Mesenchymal stem cell (in vitro differentiated cells and primary cell): ENCODE measurements around the gene MIPOL1.

Experiments used
- DNase-seq: peaks from one replicate; pipeline ENCODE4 v3.0.0-alpha.2; 2013
- H2AFZ ChIP-seq: one replicate; pipeline ENCODE4 v1.6.1; 2013; ENCODE audit warnings: low read depth, mild to moderate bottlenecking, control low read depth, inconsistent platforms, low read length, moderate library complexity
- H2AK5ac ChIP-seq: 2 replicates; pipeline ENCODE4 v1.6.1; 2013; ENCODE audit warnings: low read length, moderate library complexity, mild to moderate bottlenecking, inconsistent platforms; ENCODE audit not compliant: severe bottlenecking
- H2BK120ac ChIP-seq: one replicate; pipeline ENCODE4 v1.6.1; 2013; ENCODE audit warnings: low read depth, mild to moderate bottlenecking, inconsistent platforms, low read length, moderate library complexity
- H2BK12ac ChIP-seq, 2 experiments: one replicate each; pipeline ENCODE4 v1.6.1; 2013; ENCODE audit warnings: inconsistent platforms in 2 of 2, low read length in 2 of 2, mild to moderate bottlenecking in 2 of 2, moderate library complexity in 2 of 2, control low read depth in 1 of 2
- H2BK15ac ChIP-seq: one replicate; pipeline ENCODE4 v1.6.1; 2013; ENCODE audit warnings: mild to moderate bottlenecking, low read depth, inconsistent platforms; ENCODE audit not compliant: poor library complexity, severe bottlenecking
- H2BK5ac ChIP-seq: 2 replicates; pipeline ENCODE4 v1.6.1; 2013; ENCODE audit warnings: low read depth, mild to moderate bottlenecking, low read length, control low read depth, inconsistent platforms; ENCODE audit not compliant: poor library complexity, severe bottlenecking
- H3K14ac ChIP-seq, 2 experiments: one replicate each; pipeline ENCODE4 v1.6.1; 2013; ENCODE audit warnings: inconsistent platforms in 2 of 2, low read length in 2 of 2, control low read depth in 1 of 2, mild to moderate bottlenecking in 1 of 2, moderate library complexity in 1 of 2
- H3K18ac ChIP-seq, 2 experiments: one replicate each; pipeline ENCODE4 v1.6.1; 2013; ENCODE audit warnings: inconsistent platforms in 2 of 2, low read length in 2 of 2, control low read depth in 1 of 2, low read depth in 1 of 2, mild to moderate bottlenecking in 1 of 2
- H3K23ac ChIP-seq, 2 experiments: one replicate each; pipeline ENCODE4 v1.6.1; 2013; ENCODE audit warnings: inconsistent platforms in 2 of 2, low read length in 2 of 2, mild to moderate bottlenecking in 2 of 2, moderate library complexity in 2 of 2, control low read depth in 1 of 2
- H3K27ac ChIP-seq: 2 replicates; pipeline ENCODE4 v1.5.1; 2013; ENCODE audit warnings: mild to moderate bottlenecking, moderate library complexity, low read length, control low read depth, inconsistent platforms; ENCODE audit not compliant: poor library complexity, severe bottlenecking
- H3K27me3 ChIP-seq, 2 experiments: 2 replicates each; pipeline versions ENCODE4 v1.6.1 to v1.7.0; 2013; ENCODE audit warnings: low read length in 2 of 2, mild to moderate bottlenecking in 2 of 2, moderate library complexity in 2 of 2, control low read depth in 1 of 2, inconsistent platforms in 1 of 2; ENCODE audit not compliant: control insufficient read depth in 1 of 2, insufficient read depth in 1 of 2
- H3K36me3 ChIP-seq, 2 experiments: 2 replicates each; pipeline versions ENCODE4 v1.6.1 to v1.7.0; 2013; ENCODE audit warnings: low read length in 2 of 2, control low read depth in 1 of 2, inconsistent platforms in 1 of 2, low read depth in 1 of 2, mild to moderate bottlenecking in 1 of 2; ENCODE audit not compliant: insufficient read depth in 2 of 2, control insufficient read depth in 1 of 2
- H3K4ac ChIP-seq, 2 experiments: one replicate each; pipeline ENCODE4 v1.6.1; 2013; ENCODE audit warnings: inconsistent platforms in 2 of 2, low read length in 2 of 2, mild to moderate bottlenecking in 2 of 2, moderate library complexity in 2 of 2, control low read depth in 1 of 2, low read depth in 1 of 2
- H3K4me1 ChIP-seq: 2 replicates; pipeline ENCODE4 v1.6.1; 2013; ENCODE audit warnings: low read depth, low read length, control low read depth; ENCODE audit not compliant: control insufficient read depth, insufficient read depth
- H3K4me2 ChIP-seq: 2 replicates; pipeline ENCODE4 v1.6.1; 2013; ENCODE audit warnings: low read length, mild to moderate bottlenecking, inconsistent platforms; ENCODE audit not compliant: poor library complexity, severe bottlenecking
- H3K4me3 ChIP-seq, 2 experiments: 2 replicates each; pipeline versions ENCODE4 v1.5.1 to v1.7.0; 2013; ENCODE audit warnings: low read length in 2 of 2, mild to moderate bottlenecking in 2 of 2, control low read depth in 1 of 2, low read depth in 1 of 2; ENCODE audit not compliant: insufficient read depth in 1 of 2
- H3K79me1 ChIP-seq: replicated peaks from 2 replicates; pipeline ENCODE4 v1.6.1; 2013; ENCODE audit warnings: mild to moderate bottlenecking, control low read depth, low read length, inconsistent platforms; ENCODE audit not compliant: poor library complexity, severe bottlenecking
- H3K9ac ChIP-seq: 2 replicates; pipeline ENCODE4 v1.7.0; 2013; ENCODE audit warnings: mild to moderate bottlenecking, low read length, moderate library complexity
- H3K9me3 ChIP-seq: 2 replicates; pipeline ENCODE4 v1.7.0; 2013; ENCODE audit warnings: mild to moderate bottlenecking, low read length; ENCODE audit not compliant: control insufficient read depth
- H4K8ac ChIP-seq: one replicate; pipeline ENCODE4 v1.6.1; 2013; ENCODE audit warnings: inconsistent platforms, mild to moderate bottlenecking, low read length, moderate library complexity
- H4K91ac ChIP-seq: one replicate; pipeline ENCODE4 v1.6.1; 2013; ENCODE audit warnings: mild to moderate bottlenecking, low read length, inconsistent platforms
- WGBS: methylation state at CpG from one replicate; pipeline ENCODE4 v1.1.7; 2013; ENCODE audit warnings: mixed read lengths; 5-methylcytosine and 5-hydroxymethylcytosine counted together

Gene MIPOL1

DNA sequence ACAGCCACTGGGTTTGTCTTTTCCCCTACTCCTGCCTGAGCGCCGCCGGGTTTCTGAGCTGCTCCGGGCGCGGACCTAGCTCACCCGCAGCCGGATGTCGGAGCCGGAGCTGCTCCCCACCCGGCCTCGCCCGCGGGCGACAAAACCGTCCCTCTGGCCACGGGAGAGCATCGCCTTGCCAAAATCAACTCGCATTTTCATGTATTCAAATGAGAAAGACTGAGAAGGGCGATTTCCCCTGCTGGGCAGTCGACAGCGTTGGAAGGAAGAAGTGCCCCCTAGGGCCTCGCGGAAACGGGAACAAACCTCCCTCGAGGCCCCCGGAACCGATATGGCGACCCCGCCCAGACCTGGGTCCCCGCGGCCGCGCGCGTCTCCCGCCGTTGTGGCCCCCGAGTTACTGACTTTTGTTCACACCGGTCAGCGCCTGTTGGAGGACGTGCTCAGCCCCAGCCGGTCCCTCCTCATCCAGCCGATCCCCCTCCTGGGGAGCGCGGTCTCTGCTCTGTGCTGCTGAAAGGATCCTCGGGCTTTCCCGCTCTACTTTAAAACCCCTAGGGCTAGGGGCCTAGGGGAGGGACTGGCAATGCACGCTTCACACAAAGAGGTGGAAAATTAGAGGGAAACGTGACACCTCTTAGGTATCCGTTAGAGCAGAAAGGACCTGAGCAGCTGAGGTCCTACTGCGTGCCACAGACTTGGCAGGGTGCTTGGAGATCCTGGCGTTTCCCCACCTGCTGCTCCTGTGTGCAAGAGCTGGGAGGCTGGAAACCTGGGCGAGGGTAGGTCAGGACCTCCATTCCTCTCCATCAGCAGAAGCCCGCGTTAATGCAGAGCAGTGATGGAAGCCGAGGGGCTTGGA is 402.0 kb downstream of the MIPOL1 start:
- WGBS, result 2% methylated on average over 50 of the region's 57 CpGs
- Histone ChIP-seq H3K9ac (no peak overlapping the region), H2AFZ (no peak overlapping the region), H3K79me1 (no peaks in the 10 kb centered on the region), H3K27ac (no peak overlapping the region), H2AK5ac (no peak overlapping the region), H3K23ac (peak overlapping the region in 1 of 2 experiments; percentile 3), H3K27me3 (peaks cover 93 to 95% of the 10 kb centered on the region in 2 experiments), H2BK120ac (no peak overlapping the region), H3K9me3 (peaks cover 14% of the 10 kb centered on the region), H3K36me3 (peaks cover 0 to 2% of the 10 kb centered on the region in 2 experiments), H3K4me1 (peaks cover 28% of the 10 kb centered on the region), H2BK15ac (no peak overlapping the region), H3K14ac (no peak overlapping the region), H3K4ac (no peak overlapping the region), H3K4me3 (peak overlapping the region in 1 of 2 experiments; percentile 44), H4K91ac (no peak overlapping the region), H4K8ac (no peak overlapping the region), H3K4me2 (peak overlapping the region; percentile 47), H3K18ac (no peak overlapping the region), H2BK12ac (no peak overlapping the region), H2BK5ac (no peak overlapping the region)
- DNase-seq, result peak; percentile 21

DNA sequence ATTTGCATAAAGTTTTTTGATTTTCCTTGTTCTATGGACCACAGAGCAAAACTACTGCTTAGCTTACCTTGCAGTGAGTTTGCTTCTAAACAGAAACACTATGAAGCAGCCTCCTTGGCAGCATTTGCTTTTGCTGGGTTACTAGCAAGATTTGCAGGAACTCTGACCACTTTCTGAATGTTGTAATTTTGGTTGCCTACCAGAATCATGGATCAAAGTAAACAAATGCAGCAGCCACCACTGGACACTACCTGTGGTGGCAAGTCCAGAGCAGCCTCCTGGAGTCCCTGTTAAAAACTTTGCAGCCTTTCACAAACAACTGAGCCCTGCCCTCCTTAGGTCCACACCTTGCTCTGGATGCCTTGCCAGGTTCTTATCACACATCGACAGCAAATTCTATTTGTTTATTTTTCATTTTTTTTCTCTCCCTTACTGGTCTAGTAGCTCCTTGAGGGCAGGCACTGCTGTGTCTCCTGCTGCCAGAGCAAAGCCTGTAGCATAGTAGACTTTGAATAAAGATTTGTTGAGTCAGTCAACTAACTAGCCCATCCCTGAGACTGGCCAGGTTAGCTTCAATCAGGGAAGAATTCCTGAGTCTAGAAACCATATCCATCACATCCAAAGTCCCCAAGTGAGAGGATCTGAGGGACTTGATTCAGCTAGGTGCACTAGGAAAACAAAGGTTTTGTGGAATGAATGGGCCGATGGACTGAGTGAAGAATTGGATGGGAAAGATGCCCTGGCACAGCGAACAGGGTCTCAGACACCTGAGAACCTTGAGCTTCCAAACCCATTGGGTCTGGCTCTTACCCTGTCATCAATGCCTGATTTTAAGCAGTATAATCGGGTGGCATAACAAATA is 403.4 kb downstream of the MIPOL1 start:
- Histone ChIP-seq H3K36me3 (peaks cover 0 to 2% of the 10 kb centered on the region in 2 experiments), H2AFZ (no peak overlapping the region), H2BK12ac (no peak overlapping the region), H3K4me3 (no peak overlapping the region), H2BK5ac (no peak overlapping the region), H3K79me1 (no peaks in the 10 kb centered on the region), H3K14ac (no peak overlapping the region), H3K23ac (no peak overlapping the region), H3K18ac (no peak overlapping the region), H3K9ac (no peak overlapping the region), H3K4ac (no peak overlapping the region), H2AK5ac (no peak overlapping the region), H3K4me1 (peaks cover 16% of the 10 kb centered on the region), H3K4me2 (no peak overlapping the region), H4K8ac (no peak overlapping the region), H3K27me3 (peaks cover 100% of the 10 kb centered on the region in 2 experiments), H4K91ac (no peak overlapping the region), H2BK15ac (no peak overlapping the region), H3K9me3 (peaks cover 14% of the 10 kb centered on the region), H2BK120ac (no peak overlapping the region), H3K27ac (no peak overlapping the region)
- WGBS, result 65% methylated on average over 4 of the region's 4 CpGs
- DNase-seq, result no peak

- Histone ChIP-seq H3K23ac (no peak overlapping the region), H3K27me3 (peaks cover 100% of the 10 kb centered on the region in 2 experiments), H3K14ac (no peak overlapping the region), H3K4me1 (peaks cover 15% of the 10 kb centered on the region), H3K4me2 (no peak overlapping the region), H3K4ac (no peak overlapping the region), H2BK5ac (no peak overlapping the region), H3K9me3 (peaks cover 16% of the 10 kb centered on the region), H4K8ac (no peak overlapping the region), H3K9ac (no peak overlapping the region), H4K91ac (no peak overlapping the region), H2AK5ac (no peak overlapping the region), H3K4me3 (no peak overlapping the region), H2AFZ (no peak overlapping the region), H3K36me3 (peaks cover 0 to 2% of the 10 kb centered on the region in 2 experiments), H3K18ac (no peak overlapping the region), H3K27ac (no peak overlapping the region), H2BK12ac (no peak overlapping the region), H3K79me1 (no peaks in the 10 kb centered on the region), H2BK120ac (no peak overlapping the region), H2BK15ac (no peak overlapping the region)
- WGBS, result 36% methylated on average over 14 of the region's 22 CpGs
- no peak for DNase-seq
Measured at GRCh38 chr14:37601865-37602264, 404.1 kb downstream of the MIPOL1 start.
